Gastroesophageal sphincter (tissue), 4 donors: ENCODE data around the gene NFIA. TPM values are rescaled to one million over a fixed set of nuclear protein-coding genes. Genes with fewer than 3 reads are reported as not detected.
A peak's percentile ranks its signal among the peaks of the same experiment; 100 is the strongest.

Experiments used
- ATAC-seq: fragments of 150-250 bp; one replicate; pipeline ENCODE4 v1.9.1; 2016; ENCODE audit warnings: mild to moderate bottlenecking, moderate library complexity
- H3K27ac ChIP-seq, 4 donors: fragments of 200-600 bp; sonication (generic) in 3 of 4; 1 replicate in 3 of 4; 2 replicates in 1 of 4; pipeline ENCODE4 v1.5.1; 2016 to 2019
- H3K27me3 ChIP-seq: fragments of 200-600 bp; sonication (generic); one replicate; pipeline ENCODE4 v1.5.1; 2019
- H3K36me3 ChIP-seq, 2 donors: fragments of 200-600 bp; sonication (generic); one replicate each; pipeline ENCODE4 v1.5.1; 2019; ENCODE audit warnings: control low read depth in 1 of 2
- H3K4me1 ChIP-seq, 3 donors: fragments of 200-600 bp; sonication (generic); 1 replicate in 2 of 3; 2 replicates in 1 of 3; pipeline ENCODE4 v1.5.1; 2016 to 2019; ENCODE audit warnings: control low read depth in 2 of 3
- H3K4me3 ChIP-seq, 2 donors: fragments of 200-600 bp; sonication (generic); one replicate each; pipeline ENCODE4 v1.5.1; 2019; ENCODE audit warnings: mild to moderate bottlenecking in 1 of 2, moderate library complexity in 1 of 2
- H3K9me3 ChIP-seq, 3 donors: fragments of 200-600 bp; sonication (generic); one replicate each; pipeline ENCODE4 v1.5.1; 2017 to 2019; ENCODE audit warnings: control low read depth in 2 of 3
- EP300 ChIP-seq: sonication (generic); formaldehyde crosslinking; IDR thresholded peaks from one replicate; pipeline ENCODE4 v1.6.1; 2017; ENCODE audit warnings: antibody characterized with exemption, mild to moderate bottlenecking
- POLR2A ChIP-seq, 2 donors: fragments of 450-650 bp; IDR thresholded peaks; one replicate each; pipeline ENCODE4 v1.6.1; 2017; ENCODE audit warnings: antibody characterized with exemption in 2 of 2, mild to moderate bottlenecking in 2 of 2, moderate library complexity in 1 of 2
- POLR2AphosphoS5 ChIP-seq: sonication (generic); formaldehyde crosslinking; IDR thresholded peaks from one replicate; pipeline ENCODE4 v1.6.1; 2017; ENCODE audit warnings: antibody characterized with exemption
- WGBS, 2 donors: methylation state at CpG; one replicate each; pipeline ENCODE4 v1.1.5; 2018; ENCODE audit warnings: low coverage in 1 of 2; 5-methylcytosine and 5-hydroxymethylcytosine counted together
- total RNA-seq, 4 donors: library from RNA; depleted of rRNA; stranded (reverse); fragments of >200 nt; gene quantifications; one replicate each; pipeline ENCODE4 v1.1.0, GENCODE V29; 2016
- TF ChIP-seq, protein P1 (sequence below), 4 experiments: fragments of 200-600 bp in 2 of 4; fragments of 450-650 bp in 2 of 4; sonication (generic) in 1 of 4; IDR thresholded peaks; one replicate each; pipeline ENCODE4 v1.5.1; 2017 to 2019; ENCODE audit warnings: antibody characterized with exemption in 4 of 4, mild to moderate bottlenecking in 2 of 4, moderate library complexity in 2 of 4

The NFIA gene
- total RNA-seq, 4 donors from 2014 or later: 123 to 205 (median 149) TPM

- no peak for ATAC-seq
- 81 to 85% methylated on average over 4 to 6 of the region's 6 CpGs for WGBS, 2 donors
- peaks cover 0 to 59% (median 6%) of the 10 kb centered on the region in 3 donors for H3K4me1 ChIP-seq
- no peaks in the 10 kb centered on the region for H3K9me3 ChIP-seq
- H3K27ac ChIP-seq: no peak overlapping the region
- no peaks in the 10 kb centered on the region for H3K27me3 ChIP-seq
- H3K4me3 ChIP-seq: no peak overlapping the region
- H3K36me3 ChIP-seq: peaks cover 0 to 4% of the 10 kb centered on the region in 2 donors
- no peak for TF ChIP-seq EP300
- TF ChIP-seq POLR2AphosphoS5: no peak
- TF ChIP-seq POLR2A (IDR thresholded peaks at IDR 0.05): no peak
- TF ChIP-seq, protein P1, sequence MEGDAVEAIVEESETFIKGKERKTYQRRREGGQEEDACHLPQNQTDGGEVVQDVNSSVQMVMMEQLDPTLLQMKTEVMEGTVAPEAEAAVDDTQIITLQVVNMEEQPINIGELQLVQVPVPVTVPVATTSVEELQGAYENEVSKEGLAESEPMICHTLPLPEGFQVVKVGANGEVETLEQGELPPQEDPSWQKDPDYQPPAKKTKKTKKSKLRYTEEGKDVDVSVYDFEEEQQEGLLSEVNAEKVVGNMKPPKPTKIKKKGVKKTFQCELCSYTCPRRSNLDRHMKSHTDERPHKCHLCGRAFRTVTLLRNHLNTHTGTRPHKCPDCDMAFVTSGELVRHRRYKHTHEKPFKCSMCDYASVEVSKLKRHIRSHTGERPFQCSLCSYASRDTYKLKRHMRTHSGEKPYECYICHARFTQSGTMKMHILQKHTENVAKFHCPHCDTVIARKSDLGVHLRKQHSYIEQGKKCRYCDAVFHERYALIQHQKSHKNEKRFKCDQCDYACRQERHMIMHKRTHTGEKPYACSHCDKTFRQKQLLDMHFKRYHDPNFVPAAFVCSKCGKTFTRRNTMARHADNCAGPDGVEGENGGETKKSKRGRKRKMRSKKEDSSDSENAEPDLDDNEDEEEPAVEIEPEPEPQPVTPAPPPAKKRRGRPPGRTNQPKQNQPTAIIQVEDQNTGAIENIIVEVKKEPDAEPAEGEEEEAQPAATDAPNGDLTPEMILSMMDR (IDR thresholded peaks at IDR 0.05): no peak
Observed at GRCh38 chr1:61395146-61395800, 312.9 kb downstream of the NFIA start.

GRCh38 chr1:61397495-61397894, 315.1 kb downstream of the NFIA start:
- no peaks in the 10 kb centered on the region for H3K27me3 ChIP-seq
- H3K9me3 ChIP-seq: no peaks in the 10 kb centered on the region
- no peak for ATAC-seq
- TF ChIP-seq, protein P1 (IDR thresholded peaks at IDR 0.05): no peak
- TF ChIP-seq POLR2AphosphoS5: no peak
- TF ChIP-seq EP300: no peak
- TF ChIP-seq POLR2A (IDR thresholded peaks at IDR 0.05): no peak
- H3K27ac ChIP-seq: peak overlapping the region in 3 of 4 donors; percentile 34 to 53 (median 36)
- 81 to 100% methylated on average over 3 to 6 of the region's 6 CpGs for WGBS, 2 donors
- peaks cover 0 to 4% of the 10 kb centered on the region in 2 donors for H3K36me3 ChIP-seq
- H3K4me1 ChIP-seq: peaks cover 0 to 45% (median 6%) of the 10 kb centered on the region in 3 donors
- H3K4me3 ChIP-seq: no peak overlapping the region

- peaks cover 0 to 45% (median 6%) of the 10 kb centered on the region in 3 donors for H3K4me1 ChIP-seq
- H3K27ac ChIP-seq: peak overlapping the region in 3 of 4 donors; percentile 34 to 53 (median 36)
- peak; percentile 47 for ATAC-seq
- no peaks in the 10 kb centered on the region for H3K27me3 ChIP-seq
- no peak overlapping the region for H3K4me3 ChIP-seq
- H3K9me3 ChIP-seq: no peaks in the 10 kb centered on the region
- no peak for TF ChIP-seq POLR2AphosphoS5
- TF ChIP-seq EP300: no peak
- no peak for TF ChIP-seq POLR2A (IDR thresholded peaks at IDR 0.05)
- TF ChIP-seq, protein P1 (IDR thresholded peaks at IDR 0.05): no peak
- 33 to 50% methylated on average over 1 to 3 of the region's 3 CpGs for WGBS, 2 donors
- H3K36me3 ChIP-seq: peaks cover 0 to 4% of the 10 kb centered on the region in 2 donors
Observed at GRCh38 chr1:61397935-61398334, 315.6 kb downstream of the NFIA start.

DNA sequence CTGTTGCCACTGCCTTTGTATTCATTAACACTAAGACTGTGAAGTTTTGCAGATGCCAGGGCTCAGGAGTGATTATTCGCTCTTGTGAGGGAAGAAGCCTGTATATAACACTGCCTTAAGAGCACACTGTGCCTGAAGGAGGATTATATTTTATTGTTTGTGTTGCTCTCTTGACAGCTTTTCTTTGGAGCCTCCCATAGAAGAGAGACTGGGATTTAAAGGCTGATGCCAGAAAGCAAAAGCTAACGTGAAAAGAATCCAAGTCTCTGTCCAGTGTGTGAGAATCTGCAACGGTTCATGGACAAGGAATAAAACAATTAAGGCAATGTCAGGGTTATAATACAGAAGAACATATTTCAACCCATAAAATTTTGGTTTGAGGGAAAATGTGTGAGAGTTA, 316.8 kb downstream of the NFIA start:
- no peaks in the 10 kb centered on the region for H3K9me3 ChIP-seq
- TF ChIP-seq POLR2AphosphoS5 (no peak), POLR2A (IDR thresholded peaks at IDR 0.05) (no peak), EP300 (no peak)
- TF ChIP-seq, protein P1 (IDR thresholded peaks at IDR 0.05): no peak
- H3K4me3 ChIP-seq: no peak overlapping the region
- peak overlapping the region; percentile 34 to 53 (median 44) for H3K27ac ChIP-seq
- H3K4me1 ChIP-seq: peaks cover 2 to 51% (median 15%) of the 10 kb centered on the region in 3 donors
- ATAC-seq: no peak
- H3K36me3 ChIP-seq: peaks cover 0 to under 1% of the 10 kb centered on the region in 2 donors
- WGBS, 2 donors: 17 to 47% methylated on average over 2 to 3 of the region's 3 CpGs
- H3K27me3 ChIP-seq: no peaks in the 10 kb centered on the region
